ENCODE data around the gene TSSK1B.

Gene TSSK1B

GRCh38 chr5:113434889-113435288 is at the start of gene TSSK1B:
TSSK1B (minus strand) TSS chr5:113434989; CDS start chr5:113434839, 150 bp downstream.
- TF ChIP-seq GATA3 (IDR thresholded peaks at IDR 0.05; ENCODE audit: low read depth, low read length) (no peak), GATA2 (IDR thresholded peaks at IDR 0.05; ENCODE audit: low read depth, low read length) (no peak)

GRCh38 chr5:113480243-113480642 is 45.5 kb upstream of the TSSK1B start:
- TF ChIP-seq GATA3 (IDR thresholded peaks at IDR 0.05; ENCODE audit: low read depth, low read length) (no peak), GATA2 (IDR thresholded peaks at IDR 0.05; ENCODE audit: low read depth, low read length) (no peak)

GRCh38 chr5:113478691-113479090 is 43.9 kb upstream of the TSSK1B start:
- no peak for TF ChIP-seq GATA3 (IDR thresholded peaks at IDR 0.05; ENCODE audit: low read depth, low read length)
- TF ChIP-seq GATA2 (IDR thresholded peaks at IDR 0.05; ENCODE audit: low read depth, low read length), result no peak

GRCh38 chr5:113474100-113474728 is 39.4 kb upstream of the TSSK1B start:
- TF ChIP-seq GATA2 (IDR thresholded peaks at IDR 0.05; ENCODE audit: low read depth, low read length) (no peak), GATA3 (IDR thresholded peaks at IDR 0.05; ENCODE audit: low read depth, low read length) (no peak)

GRCh38 chr5:113463032-113463431 is 28.2 kb upstream of the TSSK1B start:
- TF ChIP-seq GATA2 (IDR thresholded peaks at IDR 0.05; ENCODE audit: low read depth, low read length) (no peak), GATA3 (IDR thresholded peaks at IDR 0.05; ENCODE audit: low read depth, low read length) (no peak)

- TF ChIP-seq GATA3 (IDR thresholded peaks at IDR 0.05; ENCODE audit: low read depth, low read length) (no peak), GATA2 (IDR thresholded peaks at IDR 0.05; ENCODE audit: low read depth, low read length) (no peak)
Observed at GRCh38 chr5:113452941-113453340, 18.2 kb upstream of the TSSK1B start.

- TF ChIP-seq GATA3 (IDR thresholded peaks at IDR 0.05; ENCODE audit: low read depth, low read length) (no peak), GATA2 (IDR thresholded peaks at IDR 0.05; ENCODE audit: low read depth, low read length) (no peak)
Observed at GRCh38 chr5:113451797-113452196, 17.0 kb upstream of the TSSK1B start.

GRCh38 chr5:113450929-113451328 is 16.1 kb upstream of the TSSK1B start:
- no peak for TF ChIP-seq GATA3 (IDR thresholded peaks at IDR 0.05; ENCODE audit: low read depth, low read length)
- no peak for TF ChIP-seq GATA2 (IDR thresholded peaks at IDR 0.05; ENCODE audit: low read depth, low read length)

GRCh38 chr5:113450462-113450861 is 15.7 kb upstream of the TSSK1B start:
- TF ChIP-seq GATA2 (IDR thresholded peaks at IDR 0.05; ENCODE audit: low read depth, low read length), result no peak
- TF ChIP-seq GATA3 (IDR thresholded peaks at IDR 0.05; ENCODE audit: low read depth, low read length), result no peak

- TF ChIP-seq GATA2 (IDR thresholded peaks at IDR 0.05; ENCODE audit: low read depth, low read length) (no peak), GATA3 (IDR thresholded peaks at IDR 0.05; ENCODE audit: low read depth, low read length) (no peak)
Observed at GRCh38 chr5:113448252-113448651, 13.5 kb upstream of the TSSK1B start.

- TF ChIP-seq GATA3 (IDR thresholded peaks at IDR 0.05; ENCODE audit: low read depth, low read length) (no peak), GATA2 (IDR thresholded peaks at IDR 0.05; ENCODE audit: low read depth, low read length) (no peak)
Observed at GRCh38 chr5:113447498-113448050, 12.8 kb upstream of the TSSK1B start.

GRCh38 chr5:113446358-113446927 is 11.7 kb upstream of the TSSK1B start:
- peak; percentile 54 for TF ChIP-seq GATA3 (IDR thresholded peaks at IDR 0.05; ENCODE audit: low read depth, low read length)
- peak; percentile 55; the same call in 1 of the 2 replicates for TF ChIP-seq GATA2 (IDR thresholded peaks at IDR 0.05; ENCODE audit: low read depth, low read length)

GRCh38 chr5:113437111-113437510 is 2.3 kb upstream of the TSSK1B start:
- TF ChIP-seq GATA3 (IDR thresholded peaks at IDR 0.05; ENCODE audit: low read depth, low read length), result no peak
- no peak for TF ChIP-seq GATA2 (IDR thresholded peaks at IDR 0.05; ENCODE audit: low read depth, low read length)

GRCh38 chr5:113435575-113435974 is 786 bp upstream of the TSSK1B start:
- TF ChIP-seq GATA3 (IDR thresholded peaks at IDR 0.05; ENCODE audit: low read depth, low read length), result no peak
- no peak for TF ChIP-seq GATA2 (IDR thresholded peaks at IDR 0.05; ENCODE audit: low read depth, low read length)

Measured in SH-SY5Y (cell line).